GM23338 (cell line): ENCODE measurements around the gene OSBPL10. TPM values are rescaled to one million over a fixed set of nuclear protein-coding genes. Genes with fewer than 3 reads are reported as not detected.

Experiments used
- ATAC-seq: fragments of 200-7000 bp; cut with Tn5 transposase; 3 replicates; pipeline ENCODE4 v1.9.1; 2020
- DNase-seq: peaks from one replicate; pipeline ENCODE4 v3.0.0-alpha.2; 2015; ENCODE audit warnings: low spot score
- H2AFZ ChIP-seq: fragments of 200-600 bp; sonication (generic); 2 replicates; pipeline ENCODE4 v1.8.0; 2016; ENCODE audit warnings: antibody characterized with exemption, mild to moderate bottlenecking, moderate library complexity
- H3F3A ChIP-seq: fragments of 200-600 bp; sonication (generic); replicated peaks from 2 replicates; pipeline ENCODE4 v1.8.0; 2017; ENCODE audit warnings: antibody characterized with exemption, mixed run types, low read depth
- H3K27ac ChIP-seq: fragments of 200-600 bp; sonication (generic); 2 replicates; pipeline ENCODE4 v1.6.1; 2016; ENCODE audit warnings: low read depth
- H3K27me3 ChIP-seq: fragments of 200-600 bp; sonication (generic); 2 replicates; pipeline ENCODE4 v1.8.0; 2016; ENCODE audit warnings: mild to moderate bottlenecking, mixed run types, moderate library complexity; ENCODE audit not compliant: insufficient read depth
- H3K36me3 ChIP-seq: fragments of 200-600 bp; sonication (generic); 2 replicates; pipeline ENCODE4 v1.8.0; 2016; ENCODE audit warnings: mild to moderate bottlenecking; ENCODE audit not compliant: insufficient read depth
- H3K4me1 ChIP-seq: fragments of 200-600 bp; sonication (generic); 2 replicates; pipeline ENCODE4 v1.8.0; 2016; ENCODE audit warnings: mild to moderate bottlenecking, moderate library complexity; ENCODE audit not compliant: insufficient read depth
- H3K4me2 ChIP-seq: fragments of 200-600 bp; sonication (generic); 2 replicates; pipeline ENCODE4 v1.7.1; 2017; ENCODE audit warnings: mixed run types
- H3K4me3 ChIP-seq: fragments of 200-600 bp; sonication (generic); 2 replicates; pipeline ENCODE4 v1.6.1; 2016; ENCODE audit warnings: mixed run types
- H3K79me2 ChIP-seq: fragments of 200-600 bp; sonication (generic); replicated peaks from 2 replicates; pipeline ENCODE4 v1.8.0; 2017; ENCODE audit warnings: mild to moderate bottlenecking; ENCODE audit not compliant: insufficient read depth
- H3K9me2 ChIP-seq: fragments of 200-600 bp; sonication (generic); 2 replicates; pipeline ENCODE4 v1.8.0; 2017; ENCODE audit not compliant: insufficient read depth
- H4K20me1 ChIP-seq: fragments of 200-600 bp; sonication (generic); replicated peaks from 2 replicates; pipeline ENCODE4 v1.8.0; 2017; ENCODE audit warnings: mild to moderate bottlenecking; ENCODE audit not compliant: insufficient read depth
- H3K27ac Mint-ChIP-seq: 2 replicates; pipeline ENCODE4 v1.8.0; 2020; ENCODE audit warnings: inconsistent platforms, mild to moderate bottlenecking, moderate library complexity, mixed read lengths
- H3K27me3 Mint-ChIP-seq: 3 replicates; pipeline ENCODE4 v1.8.0; 2022; ENCODE audit warnings: low read depth, mild to moderate bottlenecking, moderate library complexity, mixed read lengths, inconsistent platforms; ENCODE audit not compliant: insufficient read depth, poor library complexity
- H3K36me3 Mint-ChIP-seq: 3 replicates; pipeline ENCODE4 v1.8.0; 2021; ENCODE audit warnings: low read depth, mild to moderate bottlenecking, inconsistent platforms, moderate library complexity, mixed read lengths
- H3K4me1 Mint-ChIP-seq: 3 replicates; pipeline ENCODE4 v1.8.0; 2020; ENCODE audit warnings: mild to moderate bottlenecking, inconsistent platforms, mixed read lengths
- H3K4me3 Mint-ChIP-seq: 3 replicates; pipeline ENCODE4 v1.8.0; 2021; ENCODE audit warnings: moderate library complexity, mild to moderate bottlenecking, inconsistent platforms, mixed read lengths
- H3K9me3 Mint-ChIP-seq: 3 replicates; pipeline ENCODE4 v1.8.0; 2020; ENCODE audit warnings: moderate library complexity, mild to moderate bottlenecking, inconsistent platforms, mixed read lengths
- EZH2phosphoT487 ChIP-seq: fragments of 200-600 bp; sonication (generic); IDR thresholded peaks from one replicate; pipeline ENCODE4 v1.8.1; 2018; ENCODE audit warnings: antibody characterized with exemption; ENCODE audit not compliant: unreplicated experiment
- NANOG ChIP-seq: IDR thresholded peaks from 2 replicates; pipeline ENCODE4 v1.6.1; 2016; ENCODE audit warnings: antibody characterized with exemption, borderline replicate concordance
- POLR2AphosphoS5 ChIP-seq: IDR thresholded peaks from 2 replicates; pipeline ENCODE4 v1.6.1; 2016; ENCODE audit warnings: antibody characterized with exemption, low read depth
- polyA plus RNA-seq: library from polyadenylated mRNA; unstranded; fragments of >200 nt; fragmentation: Nextera tagmentation; extraction: Ambion mirVana; gene quantifications from 2 replicates; pipeline ENCODE4 v1.2.1, GENCODE V29; 2016
- total RNA-seq: library from RNA; depleted of rRNA; stranded (reverse); fragments of >200 nt; shearing (Covaris generic); gene quantifications from 2 replicates; pipeline ENCODE4 v1.2.3, GENCODE V29; 2014
- TF ChIP-seq, protein P1 (sequence below), 2 experiments: fragments of 200-600 bp in 1 of 2; sonication (generic) in 1 of 2; conservative IDR thresholded peaks; 2 replicates each; pipeline versions ENCODE4 v1.5.1 to v1.6.1; 2016 to 2017; ENCODE audit warnings: antibody characterized with exemption in 2 of 2, low read depth in 2 of 2, mild to moderate bottlenecking in 2 of 2, moderate library complexity in 1 of 2
- TF ChIP-seq, protein P2 (sequence below): fragments of 250-450 bp; sonication (Bioruptor Pico); IDR thresholded peaks from 2 replicates; pipeline ENCODE4 v1.5.0; 2020; ENCODE audit warnings: mild to moderate bottlenecking, moderate library complexity
- TF ChIP-seq, protein P3 (sequence below): IDR thresholded peaks from 2 replicates; pipeline ENCODE4 v1.6.1; 2016; ENCODE audit warnings: antibody characterized with exemption

The OSBPL10 gene
- total and polyA plus RNA-seq, 2 experiments from 2014 or later = 23.8 to 149 TPM

DNA sequence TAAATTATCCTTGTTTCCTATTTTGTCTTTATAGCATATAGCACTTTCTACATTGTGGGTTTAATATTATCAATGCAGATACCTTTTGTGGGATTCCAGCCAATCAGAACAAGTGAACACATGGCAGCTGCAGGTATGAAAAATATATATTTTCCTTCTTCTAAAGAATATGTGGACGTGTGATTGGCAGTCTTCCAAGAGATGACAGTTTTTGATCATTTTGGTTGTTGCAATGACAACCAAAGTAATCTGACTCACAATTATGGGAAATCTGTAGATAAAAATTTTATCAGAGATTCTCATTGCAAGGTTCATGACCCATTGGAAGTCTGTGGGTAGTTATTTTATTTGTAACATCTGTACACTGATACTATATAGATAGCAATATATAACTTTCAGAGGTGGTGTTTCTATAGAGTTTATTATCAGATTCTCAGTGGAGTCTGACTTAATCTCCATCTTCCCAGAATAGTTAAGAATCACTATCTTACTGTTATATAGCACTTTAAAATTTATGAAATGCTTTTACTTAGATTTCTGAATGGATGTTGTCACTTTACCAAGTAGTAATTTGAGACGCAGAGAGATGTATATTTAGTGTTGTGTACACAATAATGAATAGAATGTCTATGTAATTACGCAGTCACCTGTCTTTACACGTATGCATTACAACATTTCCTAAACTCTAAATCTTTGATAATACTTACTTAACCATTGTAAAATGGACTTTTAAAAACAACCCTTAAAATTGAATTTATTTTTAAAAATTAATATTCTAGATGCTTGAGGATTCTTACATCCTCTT lies 365.8 kb downstream of the OSBPL10 start:
- peaks cover 28% of the 10 kb centered on the region for H3K4me1 Mint-ChIP-seq
- no peak overlapping the region for H3K27ac Mint-ChIP-seq
- H3K27me3 Mint-ChIP-seq = peaks cover 3% of the 10 kb centered on the region
- H3K9me3 Mint-ChIP-seq = no peaks in the 10 kb centered on the region
- ATAC-seq = no peak
- no peaks in the 10 kb centered on the region for H3K9me2 ChIP-seq
- no peak for TF ChIP-seq EZH2phosphoT487
- TF ChIP-seq POLR2AphosphoS5 = no peak
- TF ChIP-seq, protein P1, sequence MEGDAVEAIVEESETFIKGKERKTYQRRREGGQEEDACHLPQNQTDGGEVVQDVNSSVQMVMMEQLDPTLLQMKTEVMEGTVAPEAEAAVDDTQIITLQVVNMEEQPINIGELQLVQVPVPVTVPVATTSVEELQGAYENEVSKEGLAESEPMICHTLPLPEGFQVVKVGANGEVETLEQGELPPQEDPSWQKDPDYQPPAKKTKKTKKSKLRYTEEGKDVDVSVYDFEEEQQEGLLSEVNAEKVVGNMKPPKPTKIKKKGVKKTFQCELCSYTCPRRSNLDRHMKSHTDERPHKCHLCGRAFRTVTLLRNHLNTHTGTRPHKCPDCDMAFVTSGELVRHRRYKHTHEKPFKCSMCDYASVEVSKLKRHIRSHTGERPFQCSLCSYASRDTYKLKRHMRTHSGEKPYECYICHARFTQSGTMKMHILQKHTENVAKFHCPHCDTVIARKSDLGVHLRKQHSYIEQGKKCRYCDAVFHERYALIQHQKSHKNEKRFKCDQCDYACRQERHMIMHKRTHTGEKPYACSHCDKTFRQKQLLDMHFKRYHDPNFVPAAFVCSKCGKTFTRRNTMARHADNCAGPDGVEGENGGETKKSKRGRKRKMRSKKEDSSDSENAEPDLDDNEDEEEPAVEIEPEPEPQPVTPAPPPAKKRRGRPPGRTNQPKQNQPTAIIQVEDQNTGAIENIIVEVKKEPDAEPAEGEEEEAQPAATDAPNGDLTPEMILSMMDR (conservative IDR thresholded peaks at IDR 0.05; ENCODE audit: low read depth in 2 of 2) = no peak
- H3K27ac ChIP-seq = no peak overlapping the region
- H3K4me1 ChIP-seq = peaks cover 25% of the 10 kb centered on the region
- no peaks in the 10 kb centered on the region for H3K27me3 ChIP-seq
- no peak overlapping the region for H2AFZ ChIP-seq
- peaks cover 39% of the 10 kb centered on the region for H3K79me2 ChIP-seq
- H3K36me3 ChIP-seq = no peaks in the 10 kb centered on the region; the same call in 1 of the 2 replicates
- no peaks in the 10 kb centered on the region for H3F3A ChIP-seq
- no peak for DNase-seq
- no peaks in the 10 kb centered on the region for H4K20me1 ChIP-seq
- no peak overlapping the region for H3K4me3 Mint-ChIP-seq
- no peaks in the 10 kb centered on the region; the same call in 1 of the 3 replicates for H3K36me3 Mint-ChIP-seq
- H3K4me2 ChIP-seq = no peak overlapping the region
- no peak overlapping the region for H3K4me3 ChIP-seq

DNA sequence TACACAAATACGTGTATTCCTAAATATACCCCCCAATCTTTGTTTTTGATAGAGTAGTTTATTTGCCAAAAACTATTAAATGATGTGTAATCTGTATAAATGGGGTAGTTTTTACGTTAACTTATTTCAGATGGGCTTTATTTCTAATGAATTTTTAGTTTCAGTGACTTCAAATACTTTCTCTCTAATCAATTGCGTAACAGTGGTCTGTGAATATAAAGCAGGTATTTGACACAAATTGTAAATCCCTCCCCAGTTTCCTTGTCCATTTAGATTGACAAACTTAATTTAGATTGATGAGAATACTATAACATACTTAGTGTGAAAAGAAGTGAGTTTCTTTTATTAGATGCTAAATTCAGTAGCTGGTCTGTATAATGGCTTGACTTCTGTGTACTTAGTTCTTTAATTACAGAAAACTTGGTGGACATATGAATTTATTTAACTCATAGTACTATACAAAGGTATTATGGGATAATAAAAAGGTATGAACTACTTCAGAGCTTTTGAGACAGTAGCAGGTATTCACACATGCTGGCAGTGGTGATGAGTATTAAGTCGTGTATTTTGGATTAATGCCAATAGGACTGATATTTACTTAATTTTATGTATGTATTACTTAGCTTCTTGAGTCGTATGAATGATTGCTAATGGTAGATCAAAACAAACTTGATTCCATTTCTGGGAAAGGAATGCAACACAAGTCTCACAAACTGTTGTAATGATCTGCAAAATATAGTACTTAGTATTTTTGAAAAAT lies 366.7 kb downstream of the OSBPL10 start:
- H4K20me1 ChIP-seq = no peaks in the 10 kb centered on the region
- no peak overlapping the region for H3K27ac Mint-ChIP-seq
- peaks cover 25% of the 10 kb centered on the region for H3K4me1 ChIP-seq
- H3K4me3 ChIP-seq = no peak overlapping the region
- H3K27ac ChIP-seq = no peak overlapping the region
- H3K79me2 ChIP-seq = peaks cover 39% of the 10 kb centered on the region
- no peak overlapping the region for H3K4me2 ChIP-seq
- no peaks in the 10 kb centered on the region for H3K36me3 ChIP-seq
- peaks cover 31% of the 10 kb centered on the region for H3K4me1 Mint-ChIP-seq
- H3K27me3 Mint-ChIP-seq = peaks cover 3% of the 10 kb centered on the region
- no peaks in the 10 kb centered on the region for H3F3A ChIP-seq
- H3K4me3 Mint-ChIP-seq = no peak overlapping the region
- ATAC-seq (no peak), DNase-seq (no peak)
- no peaks in the 10 kb centered on the region for H3K9me3 Mint-ChIP-seq
- H3K27me3 ChIP-seq = no peaks in the 10 kb centered on the region
- H3K9me2 ChIP-seq = no peaks in the 10 kb centered on the region
- H2AFZ ChIP-seq = no peak overlapping the region
- no peaks in the 10 kb centered on the region; the same call in 1 of the 3 replicates for H3K36me3 Mint-ChIP-seq
- TF ChIP-seq NANOG = no peak
- TF ChIP-seq, protein P2, sequence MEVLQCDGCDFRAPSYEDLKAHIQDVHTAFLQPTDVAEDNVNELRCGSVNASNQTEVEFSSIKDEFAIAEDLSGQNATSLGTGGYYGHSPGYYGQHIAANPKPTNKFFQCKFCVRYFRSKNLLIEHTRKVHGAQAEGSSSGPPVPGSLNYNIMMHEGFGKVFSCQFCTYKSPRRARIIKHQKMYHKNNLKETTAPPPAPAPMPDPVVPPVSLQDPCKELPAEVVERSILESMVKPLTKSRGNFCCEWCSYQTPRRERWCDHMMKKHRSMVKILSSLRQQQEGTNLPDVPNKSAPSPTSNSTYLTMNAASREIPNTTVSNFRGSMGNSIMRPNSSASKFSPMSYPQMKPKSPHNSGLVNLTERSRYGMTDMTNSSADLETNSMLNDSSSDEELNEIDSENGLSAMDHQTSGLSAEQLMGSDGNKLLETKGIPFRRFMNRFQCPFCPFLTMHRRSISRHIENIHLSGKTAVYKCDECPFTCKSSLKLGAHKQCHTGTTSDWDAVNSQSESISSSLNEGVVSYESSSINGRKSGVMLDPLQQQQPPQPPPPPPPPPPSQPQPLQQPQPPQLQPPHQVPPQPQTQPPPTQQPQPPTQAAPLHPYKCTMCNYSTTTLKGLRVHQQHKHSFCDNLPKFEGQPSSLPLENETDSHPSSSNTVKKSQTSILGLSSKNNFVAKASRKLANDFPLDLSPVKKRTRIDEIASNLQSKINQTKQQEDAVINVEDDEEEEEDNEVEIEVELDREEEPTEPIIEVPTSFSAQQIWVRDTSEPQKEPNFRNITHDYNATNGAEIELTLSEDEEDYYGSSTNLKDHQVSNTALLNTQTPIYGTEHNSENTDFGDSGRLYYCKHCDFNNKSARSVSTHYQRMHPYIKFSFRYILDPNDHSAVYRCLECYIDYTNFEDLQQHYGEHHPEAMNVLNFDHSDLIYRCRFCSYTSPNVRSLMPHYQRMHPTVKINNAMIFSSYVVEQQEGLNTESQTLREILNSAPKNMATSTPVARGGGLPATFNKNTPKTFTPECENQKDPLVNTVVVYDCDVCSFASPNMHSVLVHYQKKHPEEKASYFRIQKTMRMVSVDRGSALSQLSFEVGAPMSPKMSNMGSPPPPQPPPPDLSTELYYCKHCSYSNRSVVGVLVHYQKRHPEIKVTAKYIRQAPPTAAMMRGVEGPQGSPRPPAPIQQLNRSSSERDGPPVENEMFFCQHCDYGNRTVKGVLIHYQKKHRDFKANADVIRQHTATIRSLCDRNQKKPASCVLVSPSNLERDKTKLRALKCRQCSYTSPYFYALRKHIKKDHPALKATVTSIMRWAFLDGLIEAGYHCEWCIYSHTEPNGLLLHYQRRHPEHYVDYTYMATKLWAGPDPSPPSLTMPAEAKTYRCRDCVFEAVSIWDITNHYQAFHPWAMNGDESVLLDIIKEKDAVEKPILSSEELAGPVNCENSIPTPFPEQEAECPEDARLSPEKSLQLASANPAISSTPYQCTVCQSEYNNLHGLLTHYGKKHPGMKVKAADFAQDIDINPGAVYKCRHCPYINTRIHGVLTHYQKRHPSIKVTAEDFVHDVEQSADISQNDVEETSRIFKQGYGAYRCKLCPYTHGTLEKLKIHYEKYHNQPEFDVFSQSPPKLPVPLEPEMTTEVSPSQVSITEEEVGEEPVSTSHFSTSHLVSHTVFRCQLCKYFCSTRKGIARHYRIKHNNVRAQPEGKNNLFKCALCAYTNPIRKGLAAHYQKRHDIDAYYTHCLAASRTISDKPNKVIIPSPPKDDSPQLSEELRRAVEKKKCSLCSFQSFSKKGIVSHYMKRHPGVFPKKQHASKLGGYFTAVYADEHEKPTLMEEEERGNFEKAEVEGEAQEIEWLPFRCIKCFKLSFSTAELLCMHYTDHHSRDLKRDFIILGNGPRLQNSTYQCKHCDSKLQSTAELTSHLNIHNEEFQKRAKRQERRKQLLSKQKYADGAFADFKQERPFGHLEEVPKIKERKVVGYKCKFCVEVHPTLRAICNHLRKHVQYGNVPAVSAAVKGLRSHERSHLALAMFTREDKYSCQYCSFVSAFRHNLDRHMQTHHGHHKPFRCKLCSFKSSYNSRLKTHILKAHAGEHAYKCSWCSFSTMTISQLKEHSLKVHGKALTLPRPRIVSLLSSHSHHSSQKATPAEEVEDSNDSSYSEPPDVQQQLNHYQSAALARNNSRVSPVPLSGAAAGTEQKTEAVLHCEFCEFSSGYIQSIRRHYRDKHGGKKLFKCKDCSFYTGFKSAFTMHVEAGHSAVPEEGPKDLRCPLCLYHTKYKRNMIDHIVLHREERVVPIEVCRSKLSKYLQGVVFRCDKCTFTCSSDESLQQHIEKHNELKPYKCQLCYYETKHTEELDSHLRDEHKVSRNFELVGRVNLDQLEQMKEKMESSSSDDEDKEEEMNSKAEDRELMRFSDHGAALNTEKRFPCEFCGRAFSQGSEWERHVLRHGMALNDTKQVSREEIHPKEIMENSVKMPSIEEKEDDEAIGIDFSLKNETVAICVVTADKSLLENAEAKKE = no peak
- TF ChIP-seq, protein P3, sequence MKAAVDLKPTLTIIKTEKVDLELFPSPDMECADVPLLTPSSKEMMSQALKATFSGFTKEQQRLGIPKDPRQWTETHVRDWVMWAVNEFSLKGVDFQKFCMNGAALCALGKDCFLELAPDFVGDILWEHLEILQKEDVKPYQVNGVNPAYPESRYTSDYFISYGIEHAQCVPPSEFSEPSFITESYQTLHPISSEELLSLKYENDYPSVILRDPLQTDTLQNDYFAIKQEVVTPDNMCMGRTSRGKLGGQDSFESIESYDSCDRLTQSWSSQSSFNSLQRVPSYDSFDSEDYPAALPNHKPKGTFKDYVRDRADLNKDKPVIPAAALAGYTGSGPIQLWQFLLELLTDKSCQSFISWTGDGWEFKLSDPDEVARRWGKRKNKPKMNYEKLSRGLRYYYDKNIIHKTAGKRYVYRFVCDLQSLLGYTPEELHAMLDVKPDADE = no peak
